Astrocyte of the spinal cord (primary cell): ENCODE results near the gene NME8.

Experiments used
- DNase-seq: peaks from one replicate; pipeline ENCODE4 v3.0.0; 2011; ENCODE audit warnings: low read depth, low spot score
- H3K4me3 ChIP-seq: 2 replicates; pipeline ENCODE4 v1.5.1; 2011; ENCODE audit warnings: low read depth, mild to moderate bottlenecking, low read length, moderate library complexity
- CTCF ChIP-seq: IDR thresholded peaks from 2 replicates; pipeline ENCODE4 v1.5.1; 2012; ENCODE audit warnings: low read depth, mild to moderate bottlenecking, low read length, inconsistent platforms
- in situ Hi-C: cut with HindIII; loops from 2 replicates; pipeline ENCODE4 v1.10.0; 2017; ENCODE audit warnings: low sequenced_read_pairs

NME8 gene

GRCh38 chr7:37894671-37895070 lies 46.3 kb downstream of the NME8 start:
- no peak for TF ChIP-seq CTCF
- no peak for DNase-seq
- no peak overlapping the region for H3K4me3 ChIP-seq
- in situ Hi-C loops, result no loop called here

DNA sequence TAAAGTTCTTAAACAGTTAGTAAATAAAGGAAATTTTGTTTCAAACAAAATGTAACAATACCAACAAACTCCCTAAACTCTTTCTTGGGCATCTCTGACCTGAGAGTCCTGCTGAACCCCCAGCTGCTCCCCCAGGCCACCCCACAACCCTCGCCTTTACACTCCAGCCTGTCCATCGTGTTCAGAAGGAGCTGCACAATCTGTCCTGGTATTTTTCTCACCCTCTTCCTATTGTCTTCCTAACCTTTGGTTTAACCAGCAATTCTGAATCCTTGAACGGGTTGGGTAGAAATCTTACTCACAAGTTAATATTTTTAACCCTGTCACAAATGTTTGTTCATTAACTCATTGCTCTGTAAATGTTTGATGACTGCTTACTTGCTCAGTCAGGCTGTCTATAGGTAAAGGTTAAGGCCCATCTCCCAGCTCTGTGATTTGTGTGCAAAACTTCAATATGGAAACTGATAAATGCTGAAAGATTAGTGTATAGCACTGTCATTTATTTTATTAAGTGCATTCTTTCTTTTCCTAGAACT lies 51.4 kb downstream of the NME8 start:
- no peak for DNase-seq
- no peak for TF ChIP-seq CTCF
- H3K4me3 ChIP-seq, result no peak overlapping the region
- in situ Hi-C loops, result loop anchor here (25.0 kb wide), 1 partner anchor 313 kb away; no protein-coding TSS in a partner anchor

DNA sequence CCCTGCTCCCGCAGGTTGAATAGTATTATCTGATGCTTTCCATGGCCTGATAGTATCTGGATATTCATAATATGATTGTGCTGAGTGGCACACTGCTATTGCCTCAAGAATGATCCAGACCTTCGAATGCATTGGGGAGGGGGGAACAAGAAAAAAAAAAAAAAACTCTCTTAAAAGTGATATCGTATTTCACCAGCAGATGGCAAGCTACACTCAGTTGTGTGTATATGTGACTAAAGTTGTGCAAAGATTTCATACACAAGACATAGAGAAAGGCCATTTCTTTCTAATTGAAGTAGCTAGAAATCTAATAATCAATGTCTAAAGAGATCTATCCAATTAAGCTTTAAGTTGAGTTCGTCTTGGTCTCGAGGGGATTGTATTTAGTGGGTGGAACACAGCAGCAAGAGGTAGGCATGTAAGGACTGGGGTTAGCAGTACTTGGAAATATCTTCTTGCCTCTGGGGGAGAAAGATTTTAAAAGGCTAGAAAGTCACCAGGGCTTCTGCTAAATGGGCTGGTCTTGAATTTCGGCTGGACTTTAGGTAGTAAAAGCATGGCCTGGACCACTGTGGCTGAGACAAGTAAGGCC lies 52.9 kb downstream of the NME8 start:
- peak; percentile 73 for DNase-seq
- in situ Hi-C loops, result loop anchor here (25.0 kb wide), 1 partner anchor 311 kb away; no protein-coding TSS in a partner anchor
- TF ChIP-seq CTCF, result peak; percentile 33
- H3K4me3 ChIP-seq, result no peak overlapping the region

DNA sequence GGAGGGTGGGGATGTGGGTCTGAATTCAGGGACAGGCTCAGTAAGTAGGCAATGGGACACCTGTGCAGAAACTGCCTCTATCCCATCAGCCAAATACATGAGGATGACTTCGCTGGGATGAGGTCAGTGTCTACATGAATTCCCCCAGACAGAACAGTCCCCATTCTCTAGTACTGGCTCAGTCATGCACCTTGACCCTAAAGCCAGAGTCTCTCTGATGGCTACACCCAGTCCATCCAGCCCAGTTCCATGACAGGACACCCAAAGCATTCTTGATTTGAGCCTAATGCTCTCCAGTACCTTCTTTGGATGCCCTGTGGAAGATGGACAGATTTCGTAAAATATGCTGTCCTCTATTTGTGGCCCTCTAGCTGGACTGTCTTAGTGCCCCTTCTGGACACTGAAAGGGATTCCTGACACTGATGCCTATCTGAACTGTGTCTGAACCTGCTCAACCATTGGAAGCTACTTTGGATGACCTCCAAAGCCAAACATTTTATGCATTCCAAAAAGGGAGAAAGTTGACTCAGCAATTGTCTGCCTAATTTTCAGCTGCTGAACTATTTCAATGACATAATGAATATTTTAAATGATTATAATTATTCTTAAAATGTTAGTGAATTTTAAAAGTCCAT lies 53.6 kb downstream of the NME8 start:
- DNase-seq, result peak; percentile 74

DNA sequence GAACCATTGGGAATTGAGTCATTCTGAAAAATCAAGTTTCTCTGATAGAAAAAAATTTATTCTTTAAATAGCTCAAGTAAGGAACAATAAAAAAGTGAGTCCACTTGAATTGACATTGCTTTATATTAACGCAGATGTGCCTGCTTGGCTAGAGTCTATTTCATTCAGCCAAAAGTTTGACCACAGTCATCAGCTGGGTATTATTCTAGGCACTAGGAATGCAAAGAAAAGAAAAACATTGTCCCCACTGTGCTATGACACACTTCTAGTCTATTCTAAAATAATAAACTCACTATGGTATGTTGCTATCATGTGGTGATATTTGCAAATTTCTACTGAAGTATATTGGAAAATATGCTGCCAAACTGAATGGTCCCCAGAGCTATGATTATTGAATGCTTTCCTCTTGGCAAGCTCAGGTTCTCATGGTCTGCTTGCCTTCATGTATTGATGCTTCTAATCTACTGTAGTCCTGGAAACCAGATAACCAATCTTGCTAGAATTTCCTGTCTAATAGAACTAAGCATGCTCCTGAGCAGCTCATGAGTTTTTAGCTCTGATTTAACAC lies 59.9 kb downstream of the NME8 start:
- peak; percentile 99 for DNase-seq
- no peak overlapping the region for H3K4me3 ChIP-seq
- in situ Hi-C loops, result loop anchor here (25.0 kb wide), 1 partner anchor 304 kb away; no protein-coding TSS in a partner anchor
- no peak for TF ChIP-seq CTCF

More for the DNA sequence above, 53.6 kb downstream of the NME8 start:
- no peak overlapping the region for H3K4me3 ChIP-seq
- in situ Hi-C loops, result loop anchor here (25.0 kb wide), 1 partner anchor 310 kb away; no protein-coding TSS in a partner anchor
- no peak for TF ChIP-seq CTCF

DNA sequence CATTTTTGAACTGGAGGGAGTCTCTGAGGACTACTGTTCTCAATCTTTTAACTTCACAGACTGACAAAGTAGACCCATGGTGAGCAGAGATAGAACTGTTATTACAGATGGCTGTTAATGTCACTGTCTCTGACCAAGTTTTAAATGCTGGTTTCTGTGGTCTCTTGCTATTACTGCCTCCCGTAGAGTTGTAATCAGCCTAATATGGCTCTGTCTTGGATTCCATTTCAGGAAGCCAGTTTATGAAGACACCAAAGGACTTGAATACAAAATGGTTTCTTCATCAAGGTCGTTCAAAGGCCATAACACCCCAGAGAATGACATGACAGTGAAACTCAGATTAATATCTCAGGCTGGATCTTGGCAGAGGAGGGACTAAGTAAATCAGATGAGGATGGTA lies 64.4 kb downstream of the NME8 start:
- DNase-seq, result peak; percentile 89
- no peak overlapping the region for H3K4me3 ChIP-seq
- in situ Hi-C loops, result loop anchor here (25.0 kb wide), 1 partner anchor 300 kb away; no protein-coding TSS in a partner anchor
- no peak for TF ChIP-seq CTCF
